Ammon's horn (tissue), 1 donor: ENCODE data around the gene RPL27.
"Not testable (repeated sequence)": the region's sequence is repeated elsewhere in the genome, so short reads cannot be mapped to it uniquely, and the experiment has no call there.

ENCODE experiments used
- DNase-seq: peaks from one replicate; pipeline ENCODE4 v3.0.0-alpha.2; 2016; ENCODE audit warnings: low spot score

Gene RPL27

GRCh38 chr17:42997984-42998938, at the start of gene RPL27:
TSS of gene RPL27 (plus strand) at chr17:42998419. CDS start at chr17:42998751, 332 bp downstream.
- peak; percentile 100 for DNase-seq

- DNase-seq: no peak
These were observed 48.0 kb upstream of the RPL27 start for GRCh38 chr17:42950044-42950783.

DNA sequence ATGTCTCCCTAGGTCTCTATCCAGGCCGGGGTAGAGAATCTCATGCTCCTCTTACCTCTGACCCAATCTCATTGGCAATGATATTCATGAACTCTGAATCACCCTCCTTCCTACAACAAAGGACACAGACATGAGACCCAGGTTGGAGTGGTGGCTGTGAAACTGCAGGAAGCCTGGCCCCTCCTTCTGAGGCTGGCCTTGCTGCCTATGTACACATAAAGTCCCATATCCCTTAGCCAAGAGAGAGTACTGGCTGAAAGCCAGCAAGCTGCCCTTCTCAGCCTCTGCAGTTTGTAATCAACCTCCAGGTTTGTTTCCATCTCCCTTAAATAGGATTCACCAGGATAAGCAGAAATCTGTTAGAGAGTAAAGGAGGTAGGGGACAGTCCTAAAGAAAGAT, 44.5 kb upstream of the RPL27 start:
- no peak for DNase-seq

DNA sequence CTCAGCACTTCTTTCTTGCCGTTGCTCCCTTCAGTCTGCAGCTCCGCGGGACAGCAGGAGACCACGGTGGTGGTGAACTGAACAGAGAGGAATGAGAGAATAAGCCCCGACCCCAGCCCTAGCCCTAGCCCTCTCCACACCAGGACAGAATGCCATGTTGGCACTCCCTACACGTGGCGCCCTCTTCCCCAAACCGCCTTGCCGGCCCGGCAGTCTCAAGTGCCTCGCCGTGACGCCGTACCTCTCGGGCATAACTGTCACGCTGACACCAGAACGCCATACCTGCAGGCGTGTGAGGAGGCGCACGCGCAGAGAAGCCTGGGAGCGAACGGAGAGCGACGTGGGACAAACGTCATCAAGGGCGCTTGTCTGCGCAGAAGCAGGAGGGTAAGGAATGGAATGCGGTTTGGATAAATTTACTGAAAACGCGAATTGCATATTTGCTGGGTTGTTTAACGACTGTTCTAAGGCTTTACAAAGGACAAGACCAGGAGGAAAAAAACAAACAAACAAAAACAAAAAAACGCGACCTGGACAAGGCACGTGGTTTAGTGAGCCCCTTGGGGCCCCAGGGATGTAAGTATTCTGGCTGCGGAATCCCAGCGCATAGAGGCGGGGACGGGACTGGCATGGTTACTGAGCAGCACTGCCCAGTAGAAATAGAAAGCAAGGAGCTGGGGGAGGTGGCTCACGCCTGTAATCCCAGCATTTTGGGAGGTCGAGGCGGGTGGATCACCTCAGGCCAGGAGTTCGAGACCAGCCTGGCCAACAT, 33.9 kb upstream of the RPL27 start, which contains the start of gene AARSD1:
AARSD1 (minus strand) TSS at position 294 of the 772 bp plus-strand sequence; CDS start at position 280, 14 bp downstream.
- peak; percentile 95 for DNase-seq

DNA sequence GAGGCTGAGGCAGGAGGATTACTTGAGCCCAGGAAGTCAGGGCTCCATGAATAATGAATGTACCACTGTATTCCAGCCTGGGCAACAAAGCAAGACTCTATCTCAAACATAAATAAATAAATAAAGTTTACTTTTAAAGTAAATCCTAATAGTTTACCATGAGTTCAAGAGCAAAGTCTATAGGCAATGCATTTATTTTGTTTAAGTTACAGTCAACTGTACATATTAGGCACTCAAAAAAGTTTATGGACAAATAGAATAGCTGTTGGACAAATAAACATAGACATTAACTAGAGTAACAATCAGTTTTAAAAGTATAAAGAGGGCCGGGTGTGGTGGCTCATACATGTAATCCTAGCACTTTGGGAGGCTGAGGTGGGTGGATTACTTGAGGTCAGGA, 30.3 kb upstream of the RPL27 start:
- DNase-seq: no peak

DNA sequence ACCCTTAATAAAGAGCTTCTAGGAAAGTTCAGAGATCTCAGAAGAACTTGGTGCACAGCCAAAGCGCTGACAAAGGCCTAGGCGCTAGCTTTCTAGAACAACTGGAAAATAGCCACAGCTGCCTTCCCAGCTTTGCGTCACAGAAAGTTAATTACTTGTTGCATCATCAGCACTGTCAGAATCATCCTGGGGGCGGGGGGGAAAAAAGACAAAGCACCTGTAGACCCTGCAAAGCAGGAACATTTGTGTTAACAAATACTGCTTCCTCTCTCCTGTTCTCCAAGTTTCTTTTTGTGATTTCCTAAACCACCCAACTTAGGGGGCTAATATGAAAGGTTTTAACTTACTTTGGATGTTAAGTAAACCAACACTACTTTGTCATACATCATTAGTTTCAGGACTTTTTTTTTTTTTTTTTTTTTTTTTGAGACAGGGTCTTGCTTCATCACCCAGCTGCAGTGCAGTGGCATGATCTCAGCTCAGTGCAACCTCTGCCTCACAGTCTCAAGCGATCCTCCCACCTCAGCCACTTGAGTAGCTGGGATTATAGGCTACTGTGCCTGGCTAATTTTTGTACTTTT, 29.1 kb upstream of the RPL27 start:
- no peak for DNase-seq

- DNase-seq: no peak
These were observed 26.6 kb upstream of the RPL27 start for GRCh38 chr17:42971589-42971988.

- DNase-seq: not testable (repeated sequence)
These were observed 24.9 kb upstream of the RPL27 start for GRCh38 chr17:42973323-42973722.

DNA sequence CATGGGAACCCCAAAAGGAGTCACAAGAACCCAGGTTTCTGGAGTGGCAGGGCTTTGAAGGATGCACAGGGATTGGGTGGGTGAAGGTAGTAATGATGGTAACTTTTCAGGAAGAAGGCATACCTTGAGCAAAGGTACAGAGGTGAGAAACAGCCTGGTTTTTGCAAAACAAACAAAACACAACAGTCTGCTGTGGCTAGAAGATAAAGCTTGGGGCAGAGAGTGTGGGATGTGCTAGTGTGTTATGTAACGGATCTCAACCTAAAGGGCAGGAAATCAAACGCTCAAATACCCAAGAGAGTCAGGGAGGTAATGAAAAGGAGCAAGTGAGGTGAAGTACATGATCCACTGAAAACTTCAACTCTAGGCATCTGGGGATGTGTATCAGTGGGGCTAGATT, 23.0 kb upstream of the RPL27 start:
- no peak for DNase-seq

DNA sequence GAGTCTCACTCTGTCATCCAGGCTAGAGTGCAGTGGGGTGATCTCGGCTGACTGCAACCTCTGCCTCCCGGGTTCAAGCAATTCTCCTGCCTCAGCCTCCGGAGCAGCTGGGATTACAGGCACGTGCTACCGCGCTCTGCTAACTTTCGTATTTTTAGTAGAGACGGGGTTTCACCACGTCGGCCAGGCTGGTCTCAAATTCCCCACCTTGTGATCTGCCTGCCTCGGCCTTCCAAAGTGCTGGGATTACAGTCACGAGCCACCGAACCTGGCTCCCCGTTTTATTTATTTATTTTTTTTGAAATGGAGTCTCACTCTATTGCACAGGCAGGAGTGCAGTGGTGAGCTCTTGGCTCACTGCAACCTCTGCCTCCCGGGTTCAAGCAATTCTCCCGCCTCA, 22.5 kb upstream of the RPL27 start:
- DNase-seq: not testable (repeated sequence)

- DNase-seq: peak; percentile 33
These were observed 18.5 kb upstream of the RPL27 start, which contains the start of gene PTGES3L for GRCh38 chr17:42979511-42980273. TSS of gene PTGES3L (minus strand) at chr17:42980080. CDS start at chr17:42980053, 27 bp downstream.

- peak; percentile 95 for DNase-seq
These were observed 17.9 kb upstream of the RPL27 start, which contains the start of gene RUNDC1 for GRCh38 chr17:42980274-42980765. TSS of gene RUNDC1 (plus strand) at chr17:42980565. CDS start at chr17:42980577, 12 bp downstream.

GRCh38 chr17:42980766-42981397, 17.3 kb upstream of the RPL27 start:
- peak; percentile 70 for DNase-seq

- DNase-seq: no peak
These were observed 16.0 kb upstream of the RPL27 start for GRCh38 chr17:42982266-42982665.

DNA sequence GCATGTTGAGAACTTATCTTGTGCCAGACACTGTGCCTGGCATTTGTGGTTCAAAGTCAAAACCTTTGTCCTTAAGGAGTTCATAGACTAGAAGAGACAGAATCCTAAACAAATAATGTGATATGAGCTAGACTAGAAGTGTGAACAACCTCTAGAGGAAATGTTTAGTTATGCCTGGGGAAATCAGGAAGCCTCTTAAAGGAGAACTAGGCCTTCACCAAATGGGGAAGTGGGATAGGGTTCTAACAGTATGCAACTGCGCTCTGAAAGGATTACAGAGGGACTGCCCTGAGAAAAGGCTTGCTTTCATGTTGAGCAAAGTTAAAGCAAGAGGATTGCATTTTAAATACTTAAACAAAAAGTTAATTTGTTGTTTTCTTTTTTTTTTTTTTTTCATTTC, 13.0 kb upstream of the RPL27 start:
- peak; percentile 65 for DNase-seq

DNA sequence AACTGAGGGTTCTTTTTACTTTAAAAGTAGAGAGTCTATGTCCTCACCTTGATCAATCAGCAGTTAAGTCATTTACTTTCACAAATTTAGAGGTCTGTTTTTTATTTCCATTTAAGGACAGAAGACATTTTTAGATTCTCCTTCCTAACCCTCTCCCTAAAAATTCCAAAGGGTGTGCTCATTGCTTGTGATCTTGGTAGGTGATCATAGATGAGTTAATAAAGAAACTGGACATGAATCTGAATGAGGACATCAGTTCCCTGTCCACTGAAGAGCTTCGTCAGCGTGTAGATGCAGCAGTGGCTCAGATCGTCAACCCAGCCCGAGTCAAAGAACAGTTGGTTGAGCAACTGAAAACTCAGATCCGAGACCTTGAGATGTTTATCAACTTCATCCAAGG, 9.1 kb upstream of the RPL27 start:
- no peak for DNase-seq

GRCh38 chr17:42989726-42990652, 8.2 kb upstream of the RPL27 start:
- DNase-seq: no peak

DNA sequence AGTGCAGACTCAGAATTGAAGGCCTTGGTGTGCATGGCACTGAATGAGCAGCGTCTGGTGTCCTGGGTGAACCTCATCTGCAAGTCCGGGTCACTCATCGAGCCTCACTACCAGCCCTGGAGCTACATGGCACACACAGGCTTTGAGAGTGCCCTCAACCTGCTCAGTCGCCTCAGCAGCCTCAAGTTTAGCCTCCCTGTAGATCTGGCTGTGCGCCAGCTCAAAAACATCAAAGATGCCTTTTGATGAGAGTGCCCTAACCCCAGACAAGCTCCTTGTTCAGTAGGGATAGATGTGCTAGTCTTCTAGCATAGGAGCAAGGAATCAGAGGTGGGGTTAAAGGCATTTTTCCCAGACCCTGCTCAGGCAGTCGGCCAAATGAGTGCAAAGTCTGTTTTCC, 6.7 kb upstream of the RPL27 start:
- DNase-seq: no peak

DNA sequence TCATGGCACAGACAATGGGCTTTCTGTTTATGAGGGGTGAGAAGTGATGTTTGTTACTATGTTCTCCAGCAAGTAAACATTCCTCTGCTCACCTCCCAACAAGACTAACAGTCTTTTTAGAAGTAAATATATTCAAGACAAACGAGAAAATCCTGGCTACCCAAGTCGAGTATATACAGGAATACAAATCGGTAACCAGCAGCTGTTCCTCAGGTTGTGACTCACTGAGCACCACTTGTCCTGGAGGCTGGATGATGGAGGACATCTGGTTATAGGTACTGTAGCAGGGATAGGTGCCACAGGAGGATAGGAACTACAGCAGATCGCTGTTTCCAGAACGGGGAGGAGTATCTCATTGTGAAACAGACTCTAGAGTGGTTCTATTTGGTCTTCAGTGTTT, 5.3 kb upstream of the RPL27 start:
- DNase-seq: no peak
